PC-3 (cell line): ENCODE results near the gene CORO6. TPM values are rescaled to one million over a fixed set of nuclear protein-coding genes. Genes with fewer than 3 reads are reported as not detected.

Experiments
- ATAC-seq: fragments of 200-7000 bp; cut with Tn5 transposase; 2 replicates; pipeline ENCODE4 v1.9.1; 2020; ENCODE audit warnings: mild to moderate bottlenecking, moderate library complexity
- BruUV-seq: library from RNA; stranded (reverse); fragments of 400-500 nt; replicated peaks from 2 replicates; lab custom pipeline; 2021; lab: Mats Ljungman, UMichigan
- CTCF ChIA-PET: fragments of 300-600 bp; sonication (Branson Sonifier 250); formaldehyde crosslinking; loops from one replicate; lab custom pipeline; 2022; ENCODE audit warnings: antibody characterized with exemption; lab: Charles Lee
- POLR2A ChIA-PET: fragments of 300-600 bp; sonication (Branson Sonifier 250); formaldehyde crosslinking; loops from one replicate; lab custom pipeline; 2022; ENCODE audit warnings: antibody characterized with exemption; ENCODE audit not compliant: unreplicated experiment; lab: Charles Lee
- DNase-seq: peaks from one replicate; pipeline ENCODE4 v3.0.0-alpha.2; 2015
- H2AFZ ChIP-seq: fragments of 300-600 bp; sonication (generic); 2 replicates; pipeline ENCODE4 v1.6.0; 2016; ENCODE audit warnings: antibody characterized with exemption, low read length
- H3F3A ChIP-seq: fragments of 300-600 bp; sonication (generic); one replicate; pipeline ENCODE4 v1.6.0; 2017; ENCODE audit warnings: antibody characterized with exemption, low read length, control low read depth, mild to moderate bottlenecking; ENCODE audit not compliant: unreplicated experiment
- H3K27ac ChIP-seq: fragments of 300-600 bp; sonication (generic); 2 replicates; pipeline ENCODE4 v1.5.1; 2016; ENCODE audit warnings: mild to moderate bottlenecking, low read length
- H3K27me3 ChIP-seq: fragments of 300-600 bp; sonication (generic); 2 replicates; pipeline ENCODE4 v1.6.1; 2016; ENCODE audit warnings: low read length, mixed read lengths
- H3K36me3 ChIP-seq: fragments of 300-600 bp; sonication (generic); 2 replicates; pipeline ENCODE4 v1.6.1; 2016; ENCODE audit warnings: low read depth, mixed run types, low read length, mixed read lengths
- H3K4me1 ChIP-seq: fragments of 300-600 bp; sonication (generic); 2 replicates; pipeline ENCODE4 v1.5.1; 2016; ENCODE audit warnings: low read length; ENCODE audit not compliant: insufficient read depth
- H3K4me2 ChIP-seq: fragments of 300-600 bp; sonication (generic); 2 replicates; pipeline ENCODE4 v1.6.0; 2016; ENCODE audit warnings: low read length
- H3K4me3 ChIP-seq: fragments of 300-600 bp; sonication (generic); 2 replicates; pipeline ENCODE4 v1.5.1; 2016; ENCODE audit warnings: mild to moderate bottlenecking, low read length, mixed read lengths
- H3K79me2 ChIP-seq: fragments of 300-600 bp; sonication (generic); 2 replicates; pipeline ENCODE4 v1.6.1; 2017; ENCODE audit warnings: low read length, mixed read lengths
- H3K9ac ChIP-seq: fragments of 300-600 bp; sonication (generic); 2 replicates; pipeline ENCODE4 v1.6.0; 2016; ENCODE audit warnings: mild to moderate bottlenecking, low read length
- H3K9me2 ChIP-seq: fragments of 300-600 bp; sonication (generic); replicated peaks from 2 replicates; pipeline ENCODE4 v1.6.1; 2016; ENCODE audit warnings: mixed run types, low read length, mixed read lengths
- H3K9me3 ChIP-seq: fragments of 300-600 bp; sonication (generic); 2 replicates; pipeline ENCODE4 v1.6.1; 2016; ENCODE audit warnings: low read length, mixed read lengths
- H4K20me1 ChIP-seq: fragments of 300-600 bp; sonication (generic); 2 replicates; pipeline ENCODE4 v1.6.1; 2016; ENCODE audit warnings: low read length, mixed read lengths
- CTCF ChIP-seq: fragments of 300-600 bp; sonication (generic); conservative IDR thresholded peaks from 2 replicates; pipeline ENCODE4 v1.5.1; 2017; ENCODE audit warnings: antibody characterized with exemption, low read depth, mild to moderate bottlenecking, low read length
- EZH2 ChIP-seq: fragments of 300-600 bp; sonication (generic); IDR thresholded peaks from one replicate; pipeline ENCODE4 v1.6.1; 2017; ENCODE audit warnings: antibody characterized with exemption, mild to moderate bottlenecking, low read length; ENCODE audit not compliant: unreplicated experiment
- EZH2phosphoT487 ChIP-seq: fragments of 300-600 bp; sonication (generic); IDR thresholded peaks from 2 replicates; pipeline ENCODE4 v1.6.1; 2018; ENCODE audit warnings: mild to moderate bottlenecking, antibody characterized with exemption, low read length, borderline replicate concordance
- intact Hi-C: fragments of 100-400 bp; cut with micrococcal nuclease; formaldehyde crosslinking; loops from 2 replicates; pipeline ENCODE4 v1.9.0; 2023
- total RNA-seq: library from RNA; depleted of rRNA; stranded (reverse); fragments of >200 nt; gene quantifications from 2 replicates; pipeline ENCODE4 v1.2.3, GENCODE V29; 2014

The CORO6 gene
- total RNA-seq, 1 experiment from 2014 or later = 0.44 TPM

- TF ChIP-seq EZH2phosphoT487 (no peak), EZH2 (no peak), CTCF (no peak)
- no TSS peak for BruUV-seq
- POLR2A ChIA-PET = no interaction called here
- ATAC-seq (no peak), DNase-seq (no peak)
- no peak overlapping the region for H3K4me2 ChIP-seq
- no peaks in the 10 kb centered on the region for H4K20me1 ChIP-seq
- H3K4me3 ChIP-seq = no peak overlapping the region
- no peaks in the 10 kb centered on the region for H3K27me3 ChIP-seq
- H3F3A ChIP-seq = no peaks in the 10 kb centered on the region
- no peaks in the 10 kb centered on the region for H3K36me3 ChIP-seq
- intact Hi-C loops = no loop called here
- H3K27ac ChIP-seq = no peak overlapping the region
- no peak overlapping the region for H2AFZ ChIP-seq
- H3K9ac ChIP-seq = no peak overlapping the region
- CTCF ChIA-PET = no interaction called here
- H3K9me3 ChIP-seq = no peaks in the 10 kb centered on the region
- peaks cover 12% of the 10 kb centered on the region for H3K4me1 ChIP-seq
- no peaks in the 10 kb centered on the region for H3K79me2 ChIP-seq
- no peaks in the 10 kb centered on the region for H3K9me2 ChIP-seq
These were observed 36.4 kb upstream of the CORO6 start for GRCh38 chr17:29659155-29659554.

- ChIA-PET CTCF (no interaction called here), POLR2A (no interaction called here)
- no peak for DNase-seq
These were observed 32.6 kb upstream of the CORO6 start for GRCh38 chr17:29655323-29655722.

More at GRCh38 chr17:29655323-29655722, 32.6 kb upstream of the CORO6 start:
- TF ChIP-seq EZH2phosphoT487 (no peak), EZH2 (no peak), CTCF (no peak)
- Histone ChIP-seq H3K79me2 (no peaks in the 10 kb centered on the region), H3K9ac (no peak overlapping the region), H3K4me2 (no peak overlapping the region), H3F3A (no peaks in the 10 kb centered on the region), H3K27me3 (no peaks in the 10 kb centered on the region), H2AFZ (no peak overlapping the region), H3K4me1 (no peaks in the 10 kb centered on the region), H3K4me3 (no peak overlapping the region), H3K36me3 (no peaks in the 10 kb centered on the region), H3K9me3 (no peaks in the 10 kb centered on the region), H3K27ac (no peak overlapping the region), H3K9me2 (no peaks in the 10 kb centered on the region), H4K20me1 (no peaks in the 10 kb centered on the region)
- no TSS peak for BruUV-seq
- intact Hi-C loops = no loop called here
- no peak for ATAC-seq
